B cell (primary cell): ENCODE measurements around the gene PRKCG.

Experiments used
- CTCF ChIP-seq: fragments of 200-600 bp; IDR thresholded peaks from one replicate; pipeline ENCODE4 v1.8.0; 2022; ENCODE audit warnings: antibody characterized with exemption, mild to moderate bottlenecking
- EZH2 ChIP-seq: IDR thresholded peaks from 2 replicates; pipeline ENCODE4 v1.6.1; 2012; ENCODE audit warnings: borderline replicate concordance, low read depth, mild to moderate bottlenecking, moderate library complexity, low read length; ENCODE audit not compliant: insufficient read depth, poor library complexity, severe bottlenecking

GRCh38 chr19:53882391-53883050 is 524 bp downstream of the PRKCG start:
- TF ChIP-seq CTCF: peak; percentile 11
- no peak for TF ChIP-seq EZH2
